NCI-H2029 treated with DMSO at 0.1 percent for 48 hours (cell line): ENCODE data around the gene WDR17.
"Not testable (repeated sequence)": the region's sequence is repeated elsewhere in the genome, so short reads cannot be mapped to it uniquely, and the experiment has no call there.

Source experiments
- DNase-seq: peaks from one replicate; lab custom pipeline; 2025; lab: John Stamatoyannopoulos, UW

WDR17 gene

DNA sequence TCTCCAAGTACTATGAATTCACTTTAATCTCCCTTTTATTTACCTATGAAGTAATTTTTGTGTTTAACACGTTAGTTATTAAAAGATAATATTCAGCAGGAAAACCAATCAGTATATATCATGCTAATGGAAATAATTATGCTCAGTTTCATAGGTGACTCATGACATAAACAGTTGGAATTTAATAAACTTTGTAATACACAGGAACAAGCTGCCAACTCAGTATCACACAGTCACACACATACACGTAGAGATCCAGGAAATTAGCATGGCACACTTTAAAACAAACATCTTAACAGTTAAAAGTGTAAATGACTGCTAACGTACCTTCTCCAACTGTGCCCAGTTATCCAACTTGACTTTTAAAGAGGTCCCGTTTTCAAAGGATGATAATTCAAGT lies 127.5 kb downstream of the WDR17 start:
- DNase-seq, result no peak

- no peak for DNase-seq
Observed at GRCh38 chr4:176193938-176194337, 128.3 kb downstream of the WDR17 start.

- peak; percentile 68 for DNase-seq
Observed at GRCh38 chr4:176195184-176195978, 129.7 kb downstream of the WDR17 start, which contains the start of gene SPATA4. TSS of gene SPATA4 (minus strand) at chr4:176195585. CDS start at chr4:176195562, 23 bp downstream.

GRCh38 chr4:176198316-176198903 lies 132.8 kb downstream of the WDR17 start:
- DNase-seq, result no peak

DNA sequence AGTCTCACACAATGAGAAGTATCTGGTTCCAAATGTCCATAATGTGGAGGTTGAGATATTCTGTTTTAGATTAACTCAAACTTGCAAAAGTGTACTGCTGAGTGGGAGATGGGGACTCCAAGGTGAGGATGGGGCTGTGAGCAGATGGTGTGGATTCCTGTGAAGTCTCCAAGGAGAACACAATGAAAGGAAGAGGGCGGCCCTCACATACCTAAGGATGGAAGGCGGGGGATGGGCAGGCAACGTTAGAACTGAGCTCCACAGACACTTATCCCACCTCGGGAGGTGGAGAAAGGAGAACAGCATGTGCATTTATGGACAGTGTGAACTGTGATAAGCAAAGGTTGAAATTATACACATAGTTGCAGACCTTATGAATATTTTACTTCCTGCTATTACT lies 139.7 kb downstream of the WDR17 start:
- no peak for DNase-seq

GRCh38 chr4:176207839-176208238 lies 142.2 kb downstream of the WDR17 start:
- DNase-seq, result no peak

- no peak for DNase-seq
Observed at GRCh38 chr4:176209535-176209934, 143.9 kb downstream of the WDR17 start.

DNA sequence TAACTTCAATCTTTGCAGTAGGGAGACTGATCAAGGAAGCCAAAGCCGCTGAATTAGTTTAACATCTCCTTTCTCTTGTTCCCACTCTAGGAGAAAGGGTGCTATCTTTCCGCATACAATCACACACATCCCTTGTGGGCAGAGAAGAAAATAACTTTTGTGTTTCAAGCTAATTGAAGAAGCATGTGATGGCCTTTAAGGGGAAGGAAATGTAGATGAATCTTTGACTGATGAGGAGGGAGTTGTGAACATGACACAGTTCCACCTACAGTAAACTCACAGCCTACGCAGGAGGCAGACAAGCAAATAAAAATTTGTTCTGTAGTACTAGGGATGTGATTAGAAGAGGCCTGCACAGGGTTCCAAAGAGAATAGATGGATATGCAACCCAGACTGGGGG lies 144.5 kb downstream of the WDR17 start:
- DNase-seq, result no peak

DNA sequence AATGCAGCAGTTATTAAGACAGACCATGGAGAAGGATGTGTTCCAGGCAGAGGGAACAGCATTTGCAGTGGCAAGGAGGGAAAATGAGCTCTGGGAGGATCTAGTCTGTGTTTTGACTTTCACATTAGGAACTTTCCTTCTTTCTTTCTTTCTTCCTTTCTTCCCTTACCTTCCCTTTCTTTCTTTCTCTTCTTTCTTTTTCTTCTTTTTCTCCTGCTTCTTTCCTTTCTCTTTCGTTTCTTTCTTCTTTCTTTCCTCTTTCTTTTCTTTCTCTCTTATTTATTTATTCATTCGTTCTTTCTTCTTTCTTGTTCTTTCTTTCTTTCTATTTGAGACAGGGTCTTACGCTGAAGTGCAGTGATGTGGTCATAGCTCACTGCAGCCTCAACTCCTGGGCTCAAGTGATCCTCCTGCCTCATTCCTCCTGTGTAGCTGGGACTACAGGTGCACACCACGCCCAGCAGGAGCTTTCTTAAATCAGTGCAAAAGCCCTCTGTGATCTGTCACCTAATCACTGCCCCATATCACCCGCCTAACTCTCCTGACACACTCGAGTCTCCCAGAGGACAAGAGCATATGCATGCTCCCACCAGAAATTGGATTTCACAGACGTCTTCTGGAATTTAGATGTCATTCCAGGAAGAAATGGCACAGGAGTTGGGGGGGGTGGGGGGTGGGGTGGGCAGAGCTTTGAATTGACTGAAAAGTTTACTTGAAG lies 145.1 kb downstream of the WDR17 start:
- DNase-seq, result no peak

DNA sequence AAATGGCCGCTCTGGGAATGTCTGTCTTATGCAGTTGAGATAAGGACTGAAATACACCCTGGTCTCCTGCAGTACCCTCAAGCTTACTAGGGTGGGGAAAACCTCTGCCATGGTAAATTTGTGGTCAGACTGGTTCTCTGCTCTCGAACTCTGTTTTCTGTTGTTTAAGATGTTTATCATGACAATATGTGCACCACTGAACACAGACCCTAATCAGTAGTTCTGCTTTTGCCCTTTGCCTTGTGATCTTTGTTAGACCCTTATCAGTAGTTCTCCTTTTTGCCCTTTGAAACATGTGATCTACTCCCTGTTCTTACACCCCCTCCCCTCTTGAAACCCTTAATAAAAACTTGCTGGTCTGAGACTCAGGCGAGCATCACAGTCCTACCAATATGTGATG lies 146.7 kb downstream of the WDR17 start:
- DNase-seq, result not testable (repeated sequence)

DNA sequence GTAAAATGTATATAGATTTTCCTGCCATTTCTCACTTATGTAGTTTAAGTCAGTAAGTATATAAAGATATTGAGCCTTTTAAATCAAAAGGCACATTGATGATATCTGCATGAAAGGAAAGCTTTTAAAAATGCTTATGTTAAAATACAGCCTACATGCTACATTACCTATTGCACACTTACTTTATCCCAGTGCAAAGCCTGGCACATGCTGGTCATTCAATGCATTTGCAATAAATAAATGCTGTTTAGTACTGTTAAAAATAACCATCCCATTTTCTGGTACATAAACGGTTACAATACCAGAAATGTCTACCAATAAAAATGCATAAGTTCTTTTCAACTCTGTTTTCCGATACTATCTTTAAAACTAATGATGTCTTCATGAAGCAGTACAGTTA lies 151.9 kb downstream of the WDR17 start:
- no peak for DNase-seq

GRCh38 chr4:176222149-176222548 lies 156.5 kb downstream of the WDR17 start:
- DNase-seq, result no peak

GRCh38 chr4:176223561-176223960 lies 157.9 kb downstream of the WDR17 start:
- no peak for DNase-seq

DNA sequence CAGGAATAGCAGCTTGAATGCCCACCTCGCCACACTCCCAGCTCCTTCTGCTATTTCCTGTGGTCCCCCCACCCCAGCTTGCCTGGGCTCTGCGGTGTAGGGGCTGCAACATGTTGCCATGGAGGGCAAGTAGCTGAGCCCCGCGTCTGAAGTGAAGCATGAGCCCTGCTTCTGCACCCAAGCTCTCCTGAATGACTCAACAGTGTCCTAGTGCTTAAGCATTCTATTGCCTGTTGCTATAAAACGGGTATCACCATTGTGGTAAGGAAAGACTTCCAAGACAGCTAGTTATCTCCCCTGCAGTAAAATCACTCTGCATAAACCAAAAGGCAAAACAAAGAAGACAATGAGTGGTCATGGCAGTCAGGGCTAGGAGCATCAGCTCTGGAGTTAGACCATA lies 161.1 kb downstream of the WDR17 start:
- DNase-seq, result no peak

DNA sequence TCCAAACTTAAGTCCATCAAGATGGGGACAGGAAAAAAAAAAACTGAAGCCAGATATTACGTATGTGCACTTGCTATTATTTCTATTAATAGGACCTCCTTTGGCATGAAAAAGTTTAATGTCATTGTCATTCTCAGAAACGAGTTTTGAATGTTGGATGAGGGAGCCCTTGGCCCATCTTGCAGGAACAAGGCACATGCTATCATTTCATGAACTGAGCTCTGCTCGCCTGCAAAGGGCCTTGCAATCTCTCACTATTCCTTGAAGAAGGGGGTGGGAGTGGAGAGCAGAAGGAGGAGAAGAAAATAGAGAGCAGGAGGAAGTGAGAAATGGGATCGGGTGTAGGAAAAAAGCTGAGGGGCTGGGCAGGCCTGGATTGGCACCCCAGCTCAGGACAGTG lies 164.0 kb downstream of the WDR17 start:
- no peak for DNase-seq
